GM23338 (cell line): ENCODE results near the gene FAM168A. TPM values are rescaled to one million over a fixed set of nuclear protein-coding genes. Genes with fewer than 3 reads are reported as not detected.

ENCODE experiments used
- ATAC-seq: fragments of 200-7000 bp; cut with Tn5 transposase; 3 replicates; pipeline ENCODE4 v1.9.1; 2020
- DNase-seq: peaks from one replicate; pipeline ENCODE4 v3.0.0-alpha.2; 2015; ENCODE audit warnings: low spot score
- H2AFZ ChIP-seq: fragments of 200-600 bp; sonication (generic); 2 replicates; pipeline ENCODE4 v1.8.0; 2016; ENCODE audit warnings: antibody characterized with exemption, mild to moderate bottlenecking, moderate library complexity
- H3F3A ChIP-seq: fragments of 200-600 bp; sonication (generic); replicated peaks from 2 replicates; pipeline ENCODE4 v1.8.0; 2017; ENCODE audit warnings: antibody characterized with exemption, mixed run types, low read depth
- H3K27ac ChIP-seq: fragments of 200-600 bp; sonication (generic); 2 replicates; pipeline ENCODE4 v1.6.1; 2016; ENCODE audit warnings: low read depth
- H3K27me3 ChIP-seq: fragments of 200-600 bp; sonication (generic); 2 replicates; pipeline ENCODE4 v1.8.0; 2016; ENCODE audit warnings: mild to moderate bottlenecking, mixed run types, moderate library complexity; ENCODE audit not compliant: insufficient read depth
- H3K36me3 ChIP-seq: fragments of 200-600 bp; sonication (generic); 2 replicates; pipeline ENCODE4 v1.8.0; 2016; ENCODE audit warnings: mild to moderate bottlenecking; ENCODE audit not compliant: insufficient read depth
- H3K4me1 ChIP-seq: fragments of 200-600 bp; sonication (generic); 2 replicates; pipeline ENCODE4 v1.8.0; 2016; ENCODE audit warnings: mild to moderate bottlenecking, moderate library complexity; ENCODE audit not compliant: insufficient read depth
- H3K4me2 ChIP-seq: fragments of 200-600 bp; sonication (generic); 2 replicates; pipeline ENCODE4 v1.7.1; 2017; ENCODE audit warnings: mixed run types
- H3K4me3 ChIP-seq: fragments of 200-600 bp; sonication (generic); 2 replicates; pipeline ENCODE4 v1.6.1; 2016; ENCODE audit warnings: mixed run types
- H3K79me2 ChIP-seq: fragments of 200-600 bp; sonication (generic); replicated peaks from 2 replicates; pipeline ENCODE4 v1.8.0; 2017; ENCODE audit warnings: mild to moderate bottlenecking; ENCODE audit not compliant: insufficient read depth
- H3K9me2 ChIP-seq: fragments of 200-600 bp; sonication (generic); 2 replicates; pipeline ENCODE4 v1.8.0; 2017; ENCODE audit not compliant: insufficient read depth
- H4K20me1 ChIP-seq: fragments of 200-600 bp; sonication (generic); replicated peaks from 2 replicates; pipeline ENCODE4 v1.8.0; 2017; ENCODE audit warnings: mild to moderate bottlenecking; ENCODE audit not compliant: insufficient read depth
- H3K27ac Mint-ChIP-seq: 2 replicates; pipeline ENCODE4 v1.8.0; 2020; ENCODE audit warnings: inconsistent platforms, mild to moderate bottlenecking, moderate library complexity, mixed read lengths
- H3K27me3 Mint-ChIP-seq: 3 replicates; pipeline ENCODE4 v1.8.0; 2022; ENCODE audit warnings: low read depth, mild to moderate bottlenecking, moderate library complexity, mixed read lengths, inconsistent platforms; ENCODE audit not compliant: insufficient read depth, poor library complexity
- H3K36me3 Mint-ChIP-seq: 3 replicates; pipeline ENCODE4 v1.8.0; 2021; ENCODE audit warnings: low read depth, mild to moderate bottlenecking, inconsistent platforms, moderate library complexity, mixed read lengths
- H3K4me1 Mint-ChIP-seq: 3 replicates; pipeline ENCODE4 v1.8.0; 2020; ENCODE audit warnings: mild to moderate bottlenecking, inconsistent platforms, mixed read lengths
- H3K4me3 Mint-ChIP-seq: 3 replicates; pipeline ENCODE4 v1.8.0; 2021; ENCODE audit warnings: moderate library complexity, mild to moderate bottlenecking, inconsistent platforms, mixed read lengths
- H3K9me3 Mint-ChIP-seq: 3 replicates; pipeline ENCODE4 v1.8.0; 2020; ENCODE audit warnings: moderate library complexity, mild to moderate bottlenecking, inconsistent platforms, mixed read lengths
- CREB1 ChIP-seq: fragments of 250-450 bp; sonication (Bioruptor Pico); IDR thresholded peaks from 2 replicates; pipeline ENCODE4 v1.5.0; 2020; ENCODE audit warnings: low read depth, mild to moderate bottlenecking, moderate library complexity
- CTCF ChIP-seq, 2 experiments: fragments of 200-600 bp in 1 of 2; sonication (generic) in 1 of 2; conservative IDR thresholded peaks; 2 replicates each; pipeline versions ENCODE4 v1.5.1 to v1.6.1; 2016 to 2017; ENCODE audit warnings: antibody characterized with exemption in 2 of 2, low read depth in 2 of 2, mild to moderate bottlenecking in 2 of 2, moderate library complexity in 1 of 2
- ETS1 ChIP-seq: IDR thresholded peaks from 2 replicates; pipeline ENCODE4 v1.6.1; 2016; ENCODE audit warnings: antibody characterized with exemption
- EZH2 ChIP-seq: fragments of 200-600 bp; sonication (generic); IDR thresholded peaks from one replicate; pipeline ENCODE4 v1.8.0; 2017; ENCODE audit warnings: antibody characterized with exemption, mild to moderate bottlenecking, low read depth; ENCODE audit not compliant: unreplicated experiment
- EZH2phosphoT487 ChIP-seq: fragments of 200-600 bp; sonication (generic); IDR thresholded peaks from one replicate; pipeline ENCODE4 v1.8.1; 2018; ENCODE audit warnings: antibody characterized with exemption; ENCODE audit not compliant: unreplicated experiment
- JUNB ChIP-seq: IDR thresholded peaks from one replicate; pipeline ENCODE4 v1.6.1; 2016; ENCODE audit warnings: antibody characterized with exemption; ENCODE audit not compliant: unreplicated experiment
- NANOG ChIP-seq: IDR thresholded peaks from 2 replicates; pipeline ENCODE4 v1.6.1; 2016; ENCODE audit warnings: antibody characterized with exemption, borderline replicate concordance
- POLR2AphosphoS5 ChIP-seq: IDR thresholded peaks from 2 replicates; pipeline ENCODE4 v1.6.1; 2016; ENCODE audit warnings: antibody characterized with exemption, low read depth
- REST ChIP-seq: IDR thresholded peaks from one replicate; pipeline ENCODE4 v1.6.1; 2018; ENCODE audit warnings: antibody characterized with exemption; ENCODE audit not compliant: unreplicated experiment
- STAT1 ChIP-seq: IDR thresholded peaks from one replicate; pipeline ENCODE4 v1.6.1; 2016; ENCODE audit warnings: antibody characterized with exemption; ENCODE audit not compliant: unreplicated experiment
- ZNF114 ChIP-seq: fragments of 250-450 bp; sonication (Bioruptor Pico); IDR thresholded peaks from 2 replicates; pipeline ENCODE4 v1.5.0; 2020; ENCODE audit warnings: mild to moderate bottlenecking, moderate library complexity
- ZNF331 ChIP-seq: fragments of 250-450 bp; sonication (Bioruptor Pico); IDR thresholded peaks from 2 replicates; pipeline ENCODE4 v1.5.0; 2020; ENCODE audit warnings: low read depth, mild to moderate bottlenecking, moderate library complexity
- ZNF462 ChIP-seq: fragments of 250-450 bp; sonication (Bioruptor Pico); IDR thresholded peaks from 2 replicates; pipeline ENCODE4 v1.5.0; 2020; ENCODE audit warnings: mild to moderate bottlenecking, moderate library complexity
- polyA plus RNA-seq: library from polyadenylated mRNA; unstranded; fragments of >200 nt; fragmentation: Nextera tagmentation; extraction: Ambion mirVana; gene quantifications from 2 replicates; pipeline ENCODE4 v1.2.1, GENCODE V29; 2016
- total RNA-seq: library from RNA; depleted of rRNA; stranded (reverse); fragments of >200 nt; shearing (Covaris generic); gene quantifications from 2 replicates; pipeline ENCODE4 v1.2.3, GENCODE V29; 2014

The FAM168A gene
- total and polyA plus RNA-seq, 2 experiments from 2014 or later, result 8.0 to 20.3 TPM

DNA sequence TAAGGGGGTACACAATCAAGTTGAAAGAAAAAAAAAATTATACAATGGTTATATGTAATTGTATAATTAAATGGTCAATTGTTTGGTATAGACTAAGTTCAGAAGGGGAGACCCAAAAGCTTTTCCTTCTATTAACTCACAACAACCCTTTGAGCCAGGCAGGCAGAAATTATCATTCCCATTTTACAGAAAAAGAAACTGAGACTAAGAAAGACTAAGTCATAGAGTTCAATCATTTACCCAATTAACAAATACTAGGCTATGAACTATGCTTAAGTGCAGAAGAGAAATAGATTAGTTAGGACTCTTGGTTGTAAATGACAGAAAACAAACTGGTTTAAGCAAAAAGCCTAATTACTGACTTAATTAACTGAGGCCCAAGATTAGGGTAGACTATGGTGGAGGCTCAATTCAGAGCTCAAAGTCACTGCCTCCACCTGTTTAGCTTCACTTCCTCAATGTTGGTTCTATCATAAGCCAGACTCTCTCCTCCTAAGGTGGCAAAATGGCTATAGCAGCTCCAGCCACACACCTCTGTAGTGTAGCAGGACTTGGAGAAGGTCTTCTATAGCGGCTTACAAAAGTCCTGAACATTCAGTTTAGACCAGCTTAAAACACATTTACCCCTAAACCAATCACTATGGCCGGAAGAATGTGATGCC is 34.2 kb downstream of the FAM168A start:
- no peak overlapping the region for H3K27ac Mint-ChIP-seq
- H3K27me3 Mint-ChIP-seq, result peaks cover 6% of the 10 kb centered on the region
- H2AFZ ChIP-seq, result no peak overlapping the region
- H3K9me3 Mint-ChIP-seq, result no peaks in the 10 kb centered on the region
- H4K20me1 ChIP-seq, result peaks cover 11% of the 10 kb centered on the region; the same call in 1 of the 2 replicates
- DNase-seq (no peak), ATAC-seq (no peak)
- H3K9me2 ChIP-seq, result no peaks in the 10 kb centered on the region
- no peak overlapping the region for H3K4me3 Mint-ChIP-seq
- H3K27me3 ChIP-seq, result no peaks in the 10 kb centered on the region
- H3K27ac ChIP-seq, result no peak overlapping the region
- no peaks in the 10 kb centered on the region for H3F3A ChIP-seq
- H3K4me3 ChIP-seq, result no peak overlapping the region
- H3K4me1 ChIP-seq, result peaks cover 22% of the 10 kb centered on the region
- H3K79me2 ChIP-seq, result peaks cover 44% of the 10 kb centered on the region
- H3K36me3 ChIP-seq, result no peaks in the 10 kb centered on the region
- TF ChIP-seq CREB1 (no peak), JUNB (no peak), ETS1 (no peak), NANOG (no peak), EZH2phosphoT487 (no peak), POLR2AphosphoS5 (no peak), ZNF114 (CRISPR knock-in tag) (no peak), EZH2 (no peak), ZNF462 (CRISPR knock-in tag) (no peak), CTCF (conservative IDR thresholded peaks at IDR 0.05; ENCODE audit: low read depth in 2 of 2) (no peak), REST (no peak), ZNF331 (no peak), STAT1 (no peak)
- H3K36me3 Mint-ChIP-seq, result no peaks in the 10 kb centered on the region
- H3K4me2 ChIP-seq, result no peak overlapping the region
- H3K4me1 Mint-ChIP-seq, result peaks cover 18% of the 10 kb centered on the region
